ENCODE results near the gene USP7.
"Not testable (repeated sequence)": the region's sequence is repeated elsewhere in the genome, so short reads cannot be mapped to it uniquely, and the experiment has no call there.

Gene USP7

DNA sequence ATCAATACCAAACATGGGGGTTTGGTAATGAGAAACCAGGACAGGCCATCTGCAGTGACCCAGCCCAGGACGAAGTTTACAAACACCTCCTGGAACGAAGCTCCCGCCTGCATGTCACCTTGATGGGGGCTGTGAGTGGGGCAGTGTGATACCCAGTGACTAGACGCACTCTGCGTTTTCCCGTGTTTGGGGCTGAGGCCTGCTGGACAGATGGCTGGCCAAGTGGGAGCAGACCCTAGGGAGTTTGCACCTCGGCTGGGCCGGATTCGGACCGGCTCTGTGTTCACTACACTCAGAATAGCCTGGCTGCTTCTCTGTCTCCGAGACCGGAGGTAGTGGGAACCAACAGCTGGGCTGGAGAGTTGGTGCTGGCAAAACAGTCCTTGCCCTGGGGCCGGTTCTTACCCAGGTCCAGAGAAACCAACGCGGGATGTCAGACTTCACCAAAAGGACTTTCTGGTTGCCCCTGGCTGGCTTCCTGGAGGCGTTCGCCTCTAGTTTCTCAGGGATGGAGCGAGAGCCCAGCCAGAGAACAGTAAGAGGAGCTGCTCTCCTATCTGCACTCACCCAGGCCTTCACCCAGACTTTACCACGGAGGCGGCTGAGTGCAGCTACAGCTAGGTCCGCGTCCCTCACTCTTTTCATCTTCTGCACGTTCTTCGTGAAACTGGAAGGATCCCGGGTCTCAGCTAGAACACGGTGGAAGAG, 115.3 kb downstream of the USP7 start:
- H3K4me3 ChIP-seq: no peak overlapping the region
- H3K27ac ChIP-seq: no peak overlapping the region
- H3K9me3 ChIP-seq: no peaks in the 10 kb centered on the region
- H3K4me1 ChIP-seq: peaks cover 0 to 8% (median 7%) of the 10 kb centered on the region in 4 donors
- no peaks in the 10 kb centered on the region for H3K27me3 ChIP-seq
- intact Hi-C loops (cut with DNase I; ENCODE audit: low total_unique reads): no loop called here
- peaks cover 15 to 57% (median 38%) of the 10 kb centered on the region in 3 donors for H3K36me3 ChIP-seq
- TF ChIP-seq, protein P1, sequence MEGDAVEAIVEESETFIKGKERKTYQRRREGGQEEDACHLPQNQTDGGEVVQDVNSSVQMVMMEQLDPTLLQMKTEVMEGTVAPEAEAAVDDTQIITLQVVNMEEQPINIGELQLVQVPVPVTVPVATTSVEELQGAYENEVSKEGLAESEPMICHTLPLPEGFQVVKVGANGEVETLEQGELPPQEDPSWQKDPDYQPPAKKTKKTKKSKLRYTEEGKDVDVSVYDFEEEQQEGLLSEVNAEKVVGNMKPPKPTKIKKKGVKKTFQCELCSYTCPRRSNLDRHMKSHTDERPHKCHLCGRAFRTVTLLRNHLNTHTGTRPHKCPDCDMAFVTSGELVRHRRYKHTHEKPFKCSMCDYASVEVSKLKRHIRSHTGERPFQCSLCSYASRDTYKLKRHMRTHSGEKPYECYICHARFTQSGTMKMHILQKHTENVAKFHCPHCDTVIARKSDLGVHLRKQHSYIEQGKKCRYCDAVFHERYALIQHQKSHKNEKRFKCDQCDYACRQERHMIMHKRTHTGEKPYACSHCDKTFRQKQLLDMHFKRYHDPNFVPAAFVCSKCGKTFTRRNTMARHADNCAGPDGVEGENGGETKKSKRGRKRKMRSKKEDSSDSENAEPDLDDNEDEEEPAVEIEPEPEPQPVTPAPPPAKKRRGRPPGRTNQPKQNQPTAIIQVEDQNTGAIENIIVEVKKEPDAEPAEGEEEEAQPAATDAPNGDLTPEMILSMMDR (IDR thresholded peaks at IDR 0.05): no peak
- DNase-seq: peak in 1 of 2 donors; percentile 60

DNA sequence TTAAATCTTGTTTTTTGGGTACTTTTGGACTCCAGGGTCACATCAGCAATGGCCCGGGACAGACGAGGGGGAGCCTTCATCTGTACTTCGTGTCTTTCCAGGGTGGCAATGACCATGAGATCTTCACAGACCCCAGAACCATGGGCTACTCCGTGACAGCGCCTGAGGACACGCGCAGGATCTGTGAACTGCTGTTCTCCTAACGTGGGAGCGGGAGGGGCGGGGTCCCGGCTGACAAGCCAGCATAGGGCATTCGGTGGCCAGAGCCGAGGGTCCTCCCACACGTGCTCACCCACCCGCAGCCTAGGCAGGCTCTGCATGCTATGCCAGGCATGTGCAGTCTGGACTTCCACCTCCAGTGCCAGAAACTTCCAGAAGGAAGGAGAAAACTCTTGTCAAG, 116.1 kb downstream of the USP7 start:
- peaks cover 0 to 8% (median 7%) of the 10 kb centered on the region in 4 donors for H3K4me1 ChIP-seq
- TF ChIP-seq, protein P1 (IDR thresholded peaks at IDR 0.05): no peak
- H3K27ac ChIP-seq: no peak overlapping the region
- no peak overlapping the region for H3K4me3 ChIP-seq
- intact Hi-C loops (cut with DNase I; ENCODE audit: low total_unique reads): no loop called here
- H3K9me3 ChIP-seq: no peaks in the 10 kb centered on the region
- DNase-seq: no peak
- peaks cover 15 to 49% (median 34%) of the 10 kb centered on the region in 3 donors for H3K36me3 ChIP-seq
- H3K27me3 ChIP-seq: no peaks in the 10 kb centered on the region

DNA sequence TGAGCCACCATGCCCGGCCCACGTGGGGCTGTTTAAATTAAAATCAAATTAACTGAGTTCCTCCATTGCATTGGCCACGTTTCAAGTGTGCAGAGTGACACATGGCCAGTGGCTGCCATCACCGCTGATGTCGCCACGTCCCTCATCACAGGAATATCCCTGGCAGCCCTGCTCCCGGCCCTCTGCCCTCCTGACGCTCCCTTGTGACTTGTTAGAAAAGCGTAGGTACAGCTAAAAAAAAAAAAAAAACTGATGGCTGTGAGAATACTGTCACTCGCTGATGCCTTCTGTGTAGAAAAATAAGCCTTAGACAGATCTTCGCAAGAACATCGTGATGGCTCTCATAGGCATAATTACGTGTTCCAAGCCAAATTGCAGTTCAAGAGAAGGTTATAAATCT, 116.6 kb downstream of the USP7 start:
- Histone ChIP-seq H3K27ac (no peak overlapping the region), H3K4me1 (peaks cover 0 to 8% (median 7%) of the 10 kb centered on the region in 4 donors), H3K27me3 (no peaks in the 10 kb centered on the region), H3K9me3 (no peaks in the 10 kb centered on the region), H3K4me3 (no peak overlapping the region), H3K36me3 (peaks cover 15 to 45% (median 29%) of the 10 kb centered on the region in 3 donors)
- intact Hi-C loops (cut with DNase I; ENCODE audit: low total_unique reads): no loop called here
- TF ChIP-seq, protein P1 (IDR thresholded peaks at IDR 0.05): no peak
- DNase-seq: no peak

DNA sequence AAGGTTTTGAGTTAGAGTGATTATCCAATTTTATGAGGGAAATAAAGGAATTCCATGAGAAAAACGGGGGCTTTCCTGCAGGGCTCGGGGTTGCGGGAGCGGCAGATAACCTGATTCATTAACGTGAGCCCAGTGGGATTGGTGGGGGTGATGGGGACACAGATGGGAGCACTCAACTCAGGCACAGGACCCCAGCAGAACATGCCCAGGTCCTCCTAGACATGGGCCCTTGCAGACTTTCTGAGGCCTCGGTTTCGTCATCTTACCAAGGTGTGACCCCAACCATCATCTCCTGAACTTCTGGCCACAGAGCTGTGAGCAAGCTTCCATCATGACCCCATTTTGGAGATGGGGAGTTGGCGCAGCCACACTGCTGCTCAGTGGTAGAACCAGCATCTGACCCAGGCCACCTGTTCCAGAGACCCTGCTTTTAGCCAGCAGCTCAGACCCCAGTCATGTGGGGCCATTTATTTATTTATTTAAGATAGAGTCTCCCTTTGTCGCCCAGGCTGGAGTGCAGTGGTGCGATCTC, 117.2 kb downstream of the USP7 start:
- no peak for DNase-seq
- peaks cover 0 to 8% (median 7%) of the 10 kb centered on the region in 4 donors for H3K4me1 ChIP-seq
- no peaks in the 10 kb centered on the region for H3K9me3 ChIP-seq
- TF ChIP-seq, protein P1 (IDR thresholded peaks at IDR 0.05): no peak
- H3K4me3 ChIP-seq: no peak overlapping the region
- intact Hi-C loops (cut with DNase I; ENCODE audit: low total_unique reads): no loop called here
- no peak overlapping the region for H3K27ac ChIP-seq
- H3K27me3 ChIP-seq: no peaks in the 10 kb centered on the region
- H3K36me3 ChIP-seq: peaks cover 15 to 41% (median 26%) of the 10 kb centered on the region in 3 donors

DNA sequence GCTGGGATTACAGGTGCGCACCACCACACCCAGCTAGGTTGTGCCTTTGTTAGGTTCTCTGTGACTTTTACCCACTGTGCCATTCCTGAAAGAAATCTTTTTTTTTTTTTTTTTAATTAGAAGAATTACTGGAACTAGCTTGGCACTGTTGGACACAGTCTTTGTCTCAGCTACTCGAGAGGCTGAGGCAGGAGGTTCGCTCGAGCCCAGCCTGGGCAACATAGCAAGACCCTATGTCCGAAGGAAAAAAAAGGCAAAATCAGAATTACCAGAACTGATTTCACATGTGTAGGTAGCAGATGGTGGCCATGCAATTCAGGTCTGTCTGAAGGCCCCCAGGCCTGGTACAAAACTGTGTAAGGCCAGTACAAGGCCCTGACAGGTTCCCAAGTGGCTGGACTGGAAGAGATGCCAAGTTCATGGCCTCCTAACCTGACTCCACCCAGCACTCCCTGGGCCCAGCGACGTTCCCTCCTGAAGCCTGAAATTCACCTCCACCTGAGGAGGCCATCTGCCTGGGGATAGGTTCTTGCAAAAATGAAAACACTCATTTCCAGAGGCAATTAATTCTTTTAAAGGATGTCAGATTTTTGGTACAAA, 117.9 kb downstream of the USP7 start:
- Histone ChIP-seq H3K36me3 (peaks cover 15 to 34% (median 23%) of the 10 kb centered on the region in 3 donors), H3K4me1 (peaks cover 0 to 8% (median 7%) of the 10 kb centered on the region in 4 donors), H3K9me3 (no peaks in the 10 kb centered on the region), H3K4me3 (no peak overlapping the region), H3K27ac (no peak overlapping the region), H3K27me3 (no peaks in the 10 kb centered on the region)
- DNase-seq: no peak
- intact Hi-C loops (cut with DNase I; ENCODE audit: low total_unique reads): no loop called here
- TF ChIP-seq, protein P1 (IDR thresholded peaks at IDR 0.05): no peak

DNA sequence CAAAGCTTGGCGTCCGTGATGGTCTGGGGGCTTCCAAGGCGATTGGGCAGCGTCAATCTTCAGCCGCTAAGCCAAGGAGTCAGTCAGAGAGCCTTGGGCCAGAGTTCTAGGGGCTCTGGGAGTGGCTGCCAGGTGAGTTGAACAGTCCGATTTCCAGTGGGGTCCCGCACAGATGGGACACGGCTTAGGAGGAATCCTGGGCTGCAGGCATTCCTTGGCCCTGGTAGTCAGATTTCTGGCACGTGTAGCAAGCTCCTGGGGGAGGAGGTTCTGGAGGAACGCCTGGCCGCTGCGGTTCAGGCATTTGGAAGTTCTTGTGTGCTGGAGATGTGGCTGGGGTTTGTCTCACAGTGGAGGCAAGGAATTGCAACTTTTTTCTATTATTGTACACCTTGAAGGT, 120.4 kb downstream of the USP7 start:
- H3K27ac ChIP-seq; DNase-seq; H3K4me1 ChIP-seq; H3K9me3 ChIP-seq; intact Hi-C loops (cut with DNase I; ENCODE audit: low total_unique reads); H3K4me3 ChIP-seq; H3K36me3 ChIP-seq; H3K27me3 ChIP-seq: not testable (repeated sequence)

Measured in tibial artery (tissue), 4 donors.